Esophagus squamous epithelium (tissue), 4 donors: ENCODE data around the gene CSMD2.

Experiments
- CTCF ChIP-seq, 6 experiments: fragments of 450-650 bp in 4 of 6; fragments of 200-600 bp in 2 of 6; sonication (generic) in 2 of 6; IDR thresholded peaks; one replicate each; pipeline ENCODE4 v1.5.1; 2016 to 2019; ENCODE audit warnings: antibody characterized with exemption in 6 of 6, mild to moderate bottlenecking in 4 of 6, moderate library complexity in 4 of 6
- POLR2A ChIP-seq, 4 donors: fragments of 450-650 bp; IDR thresholded peaks; one replicate each; pipeline ENCODE4 v1.6.1; 2017; ENCODE audit warnings: antibody characterized with exemption in 4 of 4, mild to moderate bottlenecking in 4 of 4, moderate library complexity in 3 of 4

GRCh38 chr1:34131396-34132160 lies 33.5 kb downstream of the CSMD2 start:
- TF ChIP-seq POLR2A (IDR thresholded peaks at IDR 0.05) (no peak), CTCF (IDR thresholded peaks at IDR 0.05) (no peak)
